ENCODE results near the gene RHOJ. TPM values are rescaled to one million over a fixed set of nuclear protein-coding genes. Genes with fewer than 3 reads are reported as not detected.

The RHOJ gene
- polyA plus RNA-seq, 3 donors, result not detected

DNA sequence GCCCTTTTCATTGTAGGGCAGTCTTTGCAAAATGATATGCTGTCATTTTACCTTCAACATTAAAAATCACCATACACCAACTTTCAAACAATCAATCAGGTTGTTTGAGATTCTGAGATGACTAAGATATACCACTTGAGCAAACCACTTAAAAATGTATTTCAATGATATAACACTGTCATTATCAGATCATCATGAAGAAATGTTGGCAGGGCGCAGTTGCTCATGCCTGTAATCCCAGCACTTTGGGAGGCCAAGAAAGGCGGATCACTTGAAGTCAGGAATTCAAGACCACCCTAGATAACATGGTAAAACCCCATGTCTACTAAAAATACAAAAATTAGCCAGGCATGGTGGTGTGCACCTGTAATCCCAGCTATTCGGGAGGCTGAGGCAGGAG lies 13.0 kb upstream of the RHOJ start:
- H3K9me3 ChIP-seq (replicated peaks in 1 of 2; ENCODE audit: control insufficient read depth in 1 of 2, insufficient read depth in 1 of 2, low read length in 2 of 2), result peaks cover 2 to 11% of the 10 kb centered on the region in 2 donors
- no peaks in the 10 kb centered on the region for H3K36me3 Mint-ChIP-seq
- H3K9me3 Mint-ChIP-seq, result peaks cover 5 to 18% (median 12%) of the 10 kb centered on the region in 7 donors
- H3K27me3 ChIP-seq (ENCODE audit: control insufficient read depth in 2 of 2, insufficient read depth in 2 of 2, low read length in 2 of 2), result no peaks in the 10 kb centered on the region
- H3K4me3 Mint-ChIP-seq, result no peak overlapping the region
- H3K4me2 ChIP-seq (replicated peaks; ENCODE audit: extremely low read depth, low read length, poor library complexity, severe bottlenecking), result no peak overlapping the region
- TF ChIP-seq, protein P1, sequence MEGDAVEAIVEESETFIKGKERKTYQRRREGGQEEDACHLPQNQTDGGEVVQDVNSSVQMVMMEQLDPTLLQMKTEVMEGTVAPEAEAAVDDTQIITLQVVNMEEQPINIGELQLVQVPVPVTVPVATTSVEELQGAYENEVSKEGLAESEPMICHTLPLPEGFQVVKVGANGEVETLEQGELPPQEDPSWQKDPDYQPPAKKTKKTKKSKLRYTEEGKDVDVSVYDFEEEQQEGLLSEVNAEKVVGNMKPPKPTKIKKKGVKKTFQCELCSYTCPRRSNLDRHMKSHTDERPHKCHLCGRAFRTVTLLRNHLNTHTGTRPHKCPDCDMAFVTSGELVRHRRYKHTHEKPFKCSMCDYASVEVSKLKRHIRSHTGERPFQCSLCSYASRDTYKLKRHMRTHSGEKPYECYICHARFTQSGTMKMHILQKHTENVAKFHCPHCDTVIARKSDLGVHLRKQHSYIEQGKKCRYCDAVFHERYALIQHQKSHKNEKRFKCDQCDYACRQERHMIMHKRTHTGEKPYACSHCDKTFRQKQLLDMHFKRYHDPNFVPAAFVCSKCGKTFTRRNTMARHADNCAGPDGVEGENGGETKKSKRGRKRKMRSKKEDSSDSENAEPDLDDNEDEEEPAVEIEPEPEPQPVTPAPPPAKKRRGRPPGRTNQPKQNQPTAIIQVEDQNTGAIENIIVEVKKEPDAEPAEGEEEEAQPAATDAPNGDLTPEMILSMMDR (IDR thresholded peaks at IDR 0.05), result no peak
- 100% methylated on average over 2 of the region's 3 CpGs for WGBS (ENCODE audit: insufficient coverage)
- H3K27ac ChIP-seq (ENCODE audit: low read depth in 1 of 2, low read length in 2 of 2), result no peak overlapping the region
- no peaks in the 10 kb centered on the region for H4K20me1 ChIP-seq (ENCODE audit: insufficient read depth, low read length)
- H3K4me1 ChIP-seq (ENCODE audit: control insufficient read depth in 1 of 2, insufficient read depth in 2 of 2, low read length in 2 of 2), result peaks cover 0 to 4% of the 10 kb centered on the region in 2 donors
- H3K4me3 ChIP-seq (replicated peaks in 1 of 3; ENCODE audit: low read depth in 2 of 3, low read length in 3 of 3), result no peak overlapping the region
- no peak for DNase-seq
- H3K9ac ChIP-seq (ENCODE audit: insufficient read depth, low read length, poor library complexity, severe bottlenecking), result no peak overlapping the region
- H3K27me3 Mint-ChIP-seq (ENCODE audit: low read depth in 3 of 3), result no peaks in the 10 kb centered on the region
- H3K79me2 ChIP-seq (ENCODE audit: insufficient read depth, low read length), result no peaks in the 10 kb centered on the region
- no peak overlapping the region for H3K27ac Mint-ChIP-seq
- H3K36me3 ChIP-seq (replicated peaks in 1 of 2; ENCODE audit: control insufficient read depth in 1 of 2, insufficient read depth in 2 of 2, low read length in 2 of 2), result no peaks in the 10 kb centered on the region
- intact Hi-C loops (cut with micrococcal nuclease), result no loop called here
- H3K4me1 Mint-ChIP-seq, result peaks cover 9% of the 10 kb centered on the region
- H2AFZ ChIP-seq (ENCODE audit: insufficient read depth, low read depth, low read length, poor library complexity, severe bottlenecking), result no peak overlapping the region

DNA sequence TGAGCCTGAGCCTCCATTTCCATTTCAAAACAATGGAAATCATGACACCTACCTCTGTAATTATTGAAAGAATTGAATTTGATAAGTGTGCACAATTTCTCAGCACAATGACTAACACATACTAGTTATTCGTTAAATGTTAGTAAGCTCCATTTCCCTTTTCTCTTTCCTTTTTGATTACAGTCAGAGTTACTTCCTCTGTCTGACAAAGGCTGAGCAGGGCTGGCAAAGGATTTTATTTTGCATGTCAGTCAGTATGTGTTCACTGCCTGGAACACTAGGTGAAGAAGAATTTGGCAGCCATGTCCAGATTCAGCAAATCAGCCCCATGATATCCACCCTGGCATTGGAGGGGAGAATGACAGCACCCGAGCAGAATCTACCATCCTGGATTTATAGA lies 12.2 kb upstream of the RHOJ start:
- intact Hi-C loops (cut with micrococcal nuclease), result no loop called here
- Mint-ChIP-seq H3K4me1 (peaks cover 9% of the 10 kb centered on the region), H3K27me3 (ENCODE audit: low read depth in 3 of 3) (no peaks in the 10 kb centered on the region), H3K27ac (no peak overlapping the region), H3K9me3 (peaks cover 5 to 21% (median 15%) of the 10 kb centered on the region in 7 donors), H3K4me3 (no peak overlapping the region), H3K36me3 (no peaks in the 10 kb centered on the region)
- Histone ChIP-seq H3K36me3 (replicated peaks in 1 of 2; ENCODE audit: control insufficient read depth in 1 of 2, insufficient read depth in 2 of 2, low read length in 2 of 2) (no peaks in the 10 kb centered on the region), H3K4me3 (replicated peaks in 1 of 3; ENCODE audit: low read depth in 2 of 3, low read length in 3 of 3) (no peak overlapping the region), H3K79me2 (ENCODE audit: insufficient read depth, low read length) (no peaks in the 10 kb centered on the region), H3K9ac (ENCODE audit: insufficient read depth, low read length, poor library complexity, severe bottlenecking) (no peak overlapping the region), H3K27ac (ENCODE audit: low read depth in 1 of 2, low read length in 2 of 2) (no peak overlapping the region), H3K27me3 (ENCODE audit: control insufficient read depth in 2 of 2, insufficient read depth in 2 of 2, low read length in 2 of 2) (no peaks in the 10 kb centered on the region), H3K4me1 (ENCODE audit: control insufficient read depth in 1 of 2, insufficient read depth in 2 of 2, low read length in 2 of 2) (peaks cover 0 to 4% of the 10 kb centered on the region in 2 donors), H3K4me2 (replicated peaks; ENCODE audit: extremely low read depth, low read length, poor library complexity, severe bottlenecking) (no peak overlapping the region), H3K9me3 (replicated peaks in 1 of 2; ENCODE audit: control insufficient read depth in 1 of 2, insufficient read depth in 1 of 2, low read length in 2 of 2) (peaks cover 5 to 13% of the 10 kb centered on the region in 2 donors), H4K20me1 (ENCODE audit: insufficient read depth, low read length) (no peaks in the 10 kb centered on the region), H2AFZ (ENCODE audit: insufficient read depth, low read depth, low read length, poor library complexity, severe bottlenecking) (no peak overlapping the region)
- WGBS (ENCODE audit: insufficient coverage), result 60% methylated on average over 1 of the region's 2 CpGs
- DNase-seq, result no peak
- TF ChIP-seq, protein P1 (IDR thresholded peaks at IDR 0.05), result no peak

Data from CD14-positive monocyte (primary cell).